ENCODE results near the gene TSPYL2.

DNA sequence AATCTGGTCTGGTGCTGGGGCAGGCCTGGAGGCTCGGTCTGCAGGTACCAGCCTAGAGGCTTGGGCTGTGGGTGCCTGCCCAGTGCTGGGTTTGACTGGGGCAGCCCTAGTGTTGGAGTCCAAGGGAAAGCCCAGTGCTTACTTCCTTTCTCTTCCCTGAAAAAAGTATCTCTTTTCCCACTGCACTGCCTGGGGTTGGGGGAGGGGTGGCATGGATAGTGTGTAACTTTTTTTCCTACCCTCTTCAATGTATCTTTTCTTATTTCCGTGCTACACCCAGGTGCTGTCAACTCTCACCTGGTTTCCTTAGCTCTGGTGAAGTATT is 33.3 kb downstream of the TSPYL2 start:
- TF ChIP-seq, protein P1, sequence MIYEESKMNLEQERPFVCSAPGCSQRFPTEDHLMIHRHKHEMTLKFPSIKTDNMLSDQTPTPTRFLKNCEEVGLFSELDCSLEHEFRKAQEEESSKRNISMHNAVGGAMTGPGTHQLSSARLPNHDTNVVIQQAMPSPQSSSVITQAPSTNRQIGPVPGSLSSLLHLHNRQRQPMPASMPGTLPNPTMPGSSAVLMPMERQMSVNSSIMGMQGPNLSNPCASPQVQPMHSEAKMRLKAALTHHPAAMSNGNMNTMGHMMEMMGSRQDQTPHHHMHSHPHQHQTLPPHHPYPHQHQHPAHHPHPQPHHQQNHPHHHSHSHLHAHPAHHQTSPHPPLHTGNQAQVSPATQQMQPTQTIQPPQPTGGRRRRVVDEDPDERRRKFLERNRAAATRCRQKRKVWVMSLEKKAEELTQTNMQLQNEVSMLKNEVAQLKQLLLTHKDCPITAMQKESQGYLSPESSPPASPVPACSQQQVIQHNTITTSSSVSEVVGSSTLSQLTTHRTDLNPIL (CRISPR knock-in tag; IDR thresholded peaks at IDR 0.05; ENCODE audit: low read depth) = no peak
- TF ChIP-seq ARNTL (CRISPR knock-in tag; IDR thresholded peaks at IDR 0.05; ENCODE audit: borderline replicate concordance, low read depth) (no peak), ZC3H10 (CRISPR knock-in tag; IDR thresholded peaks at IDR 0.05) (no peak), GLIS3 (CRISPR knock-in tag; IDR thresholded peaks at IDR 0.05) (no peak), ZFP3 (CRISPR knock-in tag; IDR thresholded peaks at IDR 0.05) (no peak), TOX (CRISPR knock-in tag; IDR thresholded peaks at IDR 0.05; ENCODE audit: borderline replicate concordance) (no peak), PPARA (CRISPR knock-in tag; IDR thresholded peaks at IDR 0.05; ENCODE audit: borderline replicate concordance) (no peak)

Data from SK-N-SH treated with all-trans-retinoic acid at 6 μM for 48 hours (cell line).